Caco-2 (cell line): ENCODE data around the gene CASD1. TPM values are rescaled to one million over a fixed set of nuclear protein-coding genes. Genes with fewer than 3 reads are reported as not detected.

Experiments
- BruUV-seq: library from RNA; stranded (reverse); fragments of 400-500 nt; replicated peaks from 2 replicates; lab custom pipeline; 2021; lab: Mats Ljungman, UMichigan
- CTCF ChIA-PET: fragments of 300-600 bp; sonication (Branson Sonifier 250); formaldehyde crosslinking; loops from one replicate; lab custom pipeline; 2022; ENCODE audit warnings: antibody characterized with exemption; lab: Charles Lee
- POLR2A ChIA-PET: fragments of 300-600 bp; sonication (Branson Sonifier 250); formaldehyde crosslinking; loops from one replicate; lab custom pipeline; 2022; ENCODE audit warnings: antibody characterized with exemption; lab: Charles Lee
- DNase-seq, 2 experiments: peaks; one replicate each; pipeline versions ENCODE4 v3.0.0 to v3.0.0-alpha.2; 2020 to 2022
- H3K27me3 ChIP-seq: replicated peaks from 2 replicates; pipeline ENCODE4 v1.6.0; 2011; ENCODE audit warnings: low read length; ENCODE audit not compliant: control insufficient read depth, insufficient read depth
- H3K36me3 ChIP-seq: 2 replicates; pipeline ENCODE4 v1.5.1; 2011; ENCODE audit warnings: low read length; ENCODE audit not compliant: control insufficient read depth, insufficient read depth
- H3K4me1 ChIP-seq: fragments of 250-450 bp; sonication (Bioruptor Pico); 2 replicates; pipeline ENCODE4 v1.5.1; 2020; ENCODE audit warnings: mild to moderate bottlenecking
- H3K4me3 ChIP-seq: 2 replicates; pipeline ENCODE4 v1.5.1; 2011; ENCODE audit warnings: low read depth, mild to moderate bottlenecking, control low read depth, low read length
- H3K9me3 ChIP-seq: fragments of 250-450 bp; sonication (Bioruptor Pico); 2 replicates; pipeline ENCODE4 v1.5.1; 2020; ENCODE audit warnings: mild to moderate bottlenecking, moderate library complexity
- H3K27ac Mint-ChIP-seq: one replicate; pipeline ENCODE4 v1.8.0; 2022; ENCODE audit warnings: mixed read lengths; ENCODE audit not compliant: unreplicated experiment
- H3K27me3 Mint-ChIP-seq: one replicate; pipeline ENCODE4 v1.8.0; 2022; ENCODE audit warnings: mixed read lengths; ENCODE audit not compliant: insufficient read depth, unreplicated experiment
- H3K36me3 Mint-ChIP-seq: one replicate; pipeline ENCODE4 v1.8.0; 2022; ENCODE audit warnings: mild to moderate bottlenecking, mixed read lengths; ENCODE audit not compliant: insufficient read depth, unreplicated experiment
- H3K4me1 Mint-ChIP-seq: one replicate; pipeline ENCODE4 v1.8.0; 2022; ENCODE audit warnings: low read depth, mixed read lengths; ENCODE audit not compliant: unreplicated experiment
- H3K4me3 Mint-ChIP-seq: one replicate; pipeline ENCODE4 v1.8.0; 2022; ENCODE audit warnings: mild to moderate bottlenecking, moderate library complexity, mixed read lengths; ENCODE audit not compliant: unreplicated experiment
- H3K9me3 Mint-ChIP-seq: one replicate; pipeline ENCODE4 v1.8.0; 2022; ENCODE audit warnings: mixed read lengths; ENCODE audit not compliant: unreplicated experiment
- intact Hi-C: fragments of 100-400 bp; cut with micrococcal nuclease; formaldehyde crosslinking; loops from one replicate; pipeline ENCODE4 v1.10.0; 2022; ENCODE audit not compliant: unreplicated experiment
- total RNA-seq: library from RNA; stranded (reverse); gene quantifications from 2 replicates; pipeline ENCODE4 v1.2.3, GENCODE V29; 2022
- TF ChIP-seq, protein P1 (sequence below), 2 experiments: fragments of 200-600 bp in 1 of 2; IDR thresholded peaks; 1 replicate in 1 of 2; 2 replicates in 1 of 2; pipeline versions ENCODE4 v1.5.1 to v1.8.0; 2011 to 2022; ENCODE audit warnings: antibody characterized with exemption in 1 of 2, control low read depth in 1 of 2, inconsistent platforms in 1 of 2, low read depth in 1 of 2, low read length in 1 of 2, mild to moderate bottlenecking in 1 of 2, moderate library complexity in 1 of 2; ENCODE audit not compliant: insufficient read depth in 1 of 2, severe bottlenecking in 1 of 2, unreplicated experiment in 1 of 2

CASD1 gene
- total RNA-seq, 1 experiment from 2014 or later, result 13.7 TPM

DNA sequence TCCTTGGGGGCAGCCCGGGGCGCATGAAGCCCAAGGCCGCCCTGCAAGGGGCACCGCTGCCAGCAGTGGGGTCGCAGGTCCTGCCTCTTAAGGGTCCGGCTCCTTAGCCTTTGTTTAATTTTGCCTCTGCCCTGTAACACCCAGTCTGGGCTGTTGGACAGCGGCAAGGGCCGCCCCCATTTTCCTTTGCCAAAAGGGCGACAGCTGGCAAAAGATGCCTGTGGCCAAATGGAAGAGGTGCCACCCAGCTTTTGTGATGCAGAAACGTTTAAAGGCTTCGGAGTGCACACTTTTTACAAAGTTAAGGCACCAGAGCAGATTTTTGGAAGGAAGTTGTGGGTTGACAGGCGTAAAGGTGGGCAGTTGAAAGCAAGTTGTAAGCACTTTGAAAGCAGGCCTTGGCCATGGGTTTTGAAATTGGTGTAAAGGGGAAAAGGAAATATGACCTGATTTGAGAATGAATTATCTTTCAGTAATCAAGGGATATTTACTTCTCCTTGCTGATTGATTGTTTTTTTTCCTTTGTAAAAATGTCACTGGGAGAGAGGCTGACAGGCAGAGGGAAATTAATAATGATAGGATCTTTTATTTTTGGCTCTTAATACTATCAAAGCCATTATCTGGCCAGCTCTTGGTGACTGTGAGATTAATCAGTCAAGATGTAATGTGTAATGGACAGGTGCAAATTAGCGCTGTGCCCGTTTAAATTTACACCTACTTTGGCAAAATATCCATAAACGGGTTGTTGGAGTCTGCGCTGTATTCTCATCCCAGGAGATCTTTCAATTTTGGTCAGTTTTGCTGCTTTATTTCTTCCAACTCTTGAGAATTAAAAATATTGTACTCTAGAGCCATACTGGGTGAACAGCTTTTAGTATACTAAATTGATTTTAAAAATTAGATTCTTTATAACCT, 1.2 kb downstream of the CASD1 start:
- BruUV-seq, result TSS peak; percentile 46
- peak in 1 of 2 experiments; percentile 40 for DNase-seq
- peaks cover 23% of the 10 kb centered on the region for H3K4me1 ChIP-seq
- no peaks in the 10 kb centered on the region for H3K36me3 Mint-ChIP-seq
- CTCF ChIA-PET, result interaction anchor here (1.0 kb wide), 1 partner anchor 147 kb away, joined by 5 read pairs; no protein-coding TSS in a partner anchor
- H3K27me3 Mint-ChIP-seq, result no peaks in the 10 kb centered on the region
- no peaks in the 10 kb centered on the region for H3K27me3 ChIP-seq
- intact Hi-C loops, result loop anchor here (1.0 to 2.0 kb wide), 3 partner anchors 62 to 147 kb away; no protein-coding TSS in a partner anchor
- H3K27ac Mint-ChIP-seq, result peak overlapping the region; percentile 46
- no peaks in the 10 kb centered on the region for H3K9me3 ChIP-seq
- peak overlapping the region; percentile 72 for H3K4me3 ChIP-seq
- no peaks in the 10 kb centered on the region; the same call in 1 of the 2 replicates for H3K36me3 ChIP-seq
- POLR2A ChIA-PET, result no interaction called here
- H3K9me3 Mint-ChIP-seq, result no peaks in the 10 kb centered on the region
- TF ChIP-seq, protein P1, sequence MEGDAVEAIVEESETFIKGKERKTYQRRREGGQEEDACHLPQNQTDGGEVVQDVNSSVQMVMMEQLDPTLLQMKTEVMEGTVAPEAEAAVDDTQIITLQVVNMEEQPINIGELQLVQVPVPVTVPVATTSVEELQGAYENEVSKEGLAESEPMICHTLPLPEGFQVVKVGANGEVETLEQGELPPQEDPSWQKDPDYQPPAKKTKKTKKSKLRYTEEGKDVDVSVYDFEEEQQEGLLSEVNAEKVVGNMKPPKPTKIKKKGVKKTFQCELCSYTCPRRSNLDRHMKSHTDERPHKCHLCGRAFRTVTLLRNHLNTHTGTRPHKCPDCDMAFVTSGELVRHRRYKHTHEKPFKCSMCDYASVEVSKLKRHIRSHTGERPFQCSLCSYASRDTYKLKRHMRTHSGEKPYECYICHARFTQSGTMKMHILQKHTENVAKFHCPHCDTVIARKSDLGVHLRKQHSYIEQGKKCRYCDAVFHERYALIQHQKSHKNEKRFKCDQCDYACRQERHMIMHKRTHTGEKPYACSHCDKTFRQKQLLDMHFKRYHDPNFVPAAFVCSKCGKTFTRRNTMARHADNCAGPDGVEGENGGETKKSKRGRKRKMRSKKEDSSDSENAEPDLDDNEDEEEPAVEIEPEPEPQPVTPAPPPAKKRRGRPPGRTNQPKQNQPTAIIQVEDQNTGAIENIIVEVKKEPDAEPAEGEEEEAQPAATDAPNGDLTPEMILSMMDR (IDR thresholded peaks at IDR 0.05; ENCODE audit: insufficient read depth in 1 of 2, low read depth in 1 of 2, low read length in 1 of 2, severe bottlenecking in 1 of 2, unreplicated experiment in 1 of 2), result no peak
- H3K4me3 Mint-ChIP-seq, result peak overlapping the region; percentile 79
- H3K4me1 Mint-ChIP-seq, result peaks cover 7% of the 10 kb centered on the region

DNA sequence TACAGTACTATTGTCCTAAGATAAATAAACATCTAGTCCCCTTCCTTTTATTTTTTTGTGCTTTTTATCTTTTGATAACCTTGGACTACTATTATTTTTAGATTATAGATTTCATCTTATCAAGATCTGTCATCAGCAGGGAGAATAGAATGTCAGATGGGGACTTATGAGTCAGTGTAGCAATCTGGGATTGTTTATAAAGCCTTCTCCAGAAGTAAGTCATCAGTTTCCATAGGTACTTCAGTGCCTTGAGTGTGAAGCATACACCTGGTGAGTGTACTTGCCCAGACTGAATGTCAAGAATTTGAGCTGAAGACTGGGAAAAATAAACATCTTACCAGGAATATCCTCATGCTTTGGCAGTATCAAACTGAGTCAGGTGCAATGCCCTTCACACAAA, 2.1 kb downstream of the CASD1 start:
- intact Hi-C loops, result loop anchor here (2.0 kb wide), 1 partner anchor 63 kb away; no protein-coding TSS in a partner anchor
- Histone ChIP-seq H3K9me3 (no peaks in the 10 kb centered on the region), H3K4me3 (no peak overlapping the region), H3K4me1 (peaks cover 23% of the 10 kb centered on the region), H3K27me3 (no peaks in the 10 kb centered on the region), H3K36me3 (no peaks in the 10 kb centered on the region; the same call in 1 of the 2 replicates)
- Mint-ChIP-seq H3K27ac (no peak overlapping the region), H3K36me3 (no peaks in the 10 kb centered on the region), H3K4me3 (no peak overlapping the region), H3K9me3 (no peaks in the 10 kb centered on the region), H3K27me3 (peaks cover 5% of the 10 kb centered on the region), H3K4me1 (peaks cover 15% of the 10 kb centered on the region)
- ChIA-PET CTCF (no interaction called here), POLR2A (no interaction called here)
- no peak for DNase-seq
- TF ChIP-seq, protein P1 (IDR thresholded peaks at IDR 0.05; ENCODE audit: insufficient read depth in 1 of 2, low read depth in 1 of 2, low read length in 1 of 2, severe bottlenecking in 1 of 2, unreplicated experiment in 1 of 2), result no peak
- BruUV-seq, result no TSS peak

DNA sequence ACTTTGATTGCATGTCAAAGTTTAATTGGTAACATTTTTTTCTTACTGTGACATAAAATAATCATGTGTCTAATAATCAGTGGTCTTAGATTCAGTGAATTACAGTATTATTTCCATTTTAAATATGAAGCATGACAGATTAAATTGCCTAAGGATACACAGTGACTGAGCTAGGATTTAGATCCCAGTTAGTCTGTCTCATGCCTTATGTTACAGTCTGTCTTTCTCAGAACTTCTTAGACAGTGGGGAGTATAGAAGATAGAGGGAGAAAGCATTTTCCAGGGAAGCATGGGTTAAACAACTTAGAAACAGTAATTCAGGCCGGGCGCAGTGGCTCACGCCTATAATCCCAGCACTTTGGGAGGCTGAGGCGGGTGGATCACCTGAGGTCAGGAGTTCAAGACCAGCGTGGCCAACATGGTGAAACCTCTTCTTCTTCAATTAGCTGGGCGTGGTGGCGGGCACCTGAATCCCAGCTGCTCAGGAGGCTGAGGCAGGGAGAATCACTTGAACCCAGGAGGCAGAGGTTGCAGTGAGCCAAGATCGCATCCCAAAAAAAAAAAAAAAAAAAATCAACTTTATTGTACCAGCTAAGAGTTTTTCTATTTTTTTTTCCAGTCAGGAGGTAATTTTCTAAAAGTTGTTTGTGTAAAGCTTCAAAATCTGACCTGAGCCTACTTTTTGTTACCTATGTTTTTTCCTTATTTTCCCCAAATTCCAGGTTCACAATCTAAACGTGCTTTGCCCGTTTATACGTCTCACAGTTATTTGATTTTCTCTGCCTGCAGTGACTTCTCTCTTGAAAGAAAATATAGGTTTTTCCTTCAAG, 3.3 kb downstream of the CASD1 start:
- DNase-seq, result no peak
- H3K27ac Mint-ChIP-seq, result no peak overlapping the region
- TF ChIP-seq, protein P1 (IDR thresholded peaks at IDR 0.05; ENCODE audit: insufficient read depth in 1 of 2, low read depth in 1 of 2, low read length in 1 of 2, severe bottlenecking in 1 of 2, unreplicated experiment in 1 of 2), result no peak
- ChIA-PET CTCF (no interaction called here), POLR2A (interaction anchor here (0.6 kb wide), 2 partner anchors 130 to 143 kb away, joined by 3 to 4 read pairs; partner anchors contain the start of gene SGCE)
- Histone ChIP-seq H3K4me3 (no peak overlapping the region), H3K27me3 (no peaks in the 10 kb centered on the region), H3K9me3 (no peaks in the 10 kb centered on the region), H3K4me1 (peaks cover 29% of the 10 kb centered on the region), H3K36me3 (no peaks in the 10 kb centered on the region; the same call in 1 of the 2 replicates)
- intact Hi-C loops, result no loop called here
- no peaks in the 10 kb centered on the region for H3K9me3 Mint-ChIP-seq
- peaks cover 27% of the 10 kb centered on the region for H3K4me1 Mint-ChIP-seq
- H3K27me3 Mint-ChIP-seq, result peaks cover 5% of the 10 kb centered on the region
- BruUV-seq, result no TSS peak
- H3K4me3 Mint-ChIP-seq, result no peak overlapping the region
- no peaks in the 10 kb centered on the region for H3K36me3 Mint-ChIP-seq
